CD4-positive, CD25-positive, alpha-beta regulatory T cell (primary cell): Measurements from ENCODE around the gene AK1. TPM values are rescaled to one million over a fixed set of nuclear protein-coding genes. Genes with fewer than 3 reads are reported as not detected.

Source experiments
- ATAC-seq, 2 donors: fragments of 150-1000 bp; cut with Tn5 transposase; one replicate each; pipeline ENCODE4 v1.10.0; 2021; ENCODE audit warnings: low read depth in 2 of 2, moderate number of reproducible peaks in 2 of 2, moderate library complexity in 1 of 2
- DNase-seq, 3 donors: peaks; one replicate each; pipeline versions ENCODE4 v3.0.0 to v3.0.0-alpha.2; 2012 to 2022; ENCODE audit warnings: mixed read lengths in 1 of 3
- H3K27ac ChIP-seq: one replicate; pipeline ENCODE4 v1.7.0; 2013; ENCODE audit warnings: mild to moderate bottlenecking, low read length; ENCODE audit not compliant: insufficient read depth, poor library complexity, severe bottlenecking
- H3K27me3 ChIP-seq: one replicate; pipeline ENCODE4 v1.7.0; 2013; ENCODE audit warnings: low read length; ENCODE audit not compliant: control insufficient read depth, insufficient read depth
- H3K36me3 ChIP-seq: one replicate; pipeline ENCODE4 v1.7.0; 2013; ENCODE audit warnings: mild to moderate bottlenecking, low read length, moderate library complexity; ENCODE audit not compliant: control insufficient read depth, insufficient read depth
- H3K4me1 ChIP-seq: 2 replicates; pipeline ENCODE4 v1.7.0; 2013; ENCODE audit warnings: mild to moderate bottlenecking, low read length; ENCODE audit not compliant: insufficient read depth, control insufficient read depth, poor library complexity, severe bottlenecking
- H3K4me3 ChIP-seq: one replicate; pipeline ENCODE4 v1.7.0; 2013; ENCODE audit warnings: low read depth, mild to moderate bottlenecking, low read length, moderate library complexity
- H3K9me3 ChIP-seq, 2 experiments: 1 replicate in 1 of 2; 2 replicates in 1 of 2; pipeline ENCODE4 v1.7.0; 2013; ENCODE audit warnings: low read length in 2 of 2, mild to moderate bottlenecking in 1 of 2, moderate library complexity in 1 of 2; ENCODE audit not compliant: control insufficient read depth in 2 of 2
- H3K27ac Mint-ChIP-seq, 3 donors: one replicate each; pipeline ENCODE4 v1.8.0; 2020 to 2022; ENCODE audit warnings: mild to moderate bottlenecking in 3 of 3, mixed read lengths in 3 of 3, moderate library complexity in 2 of 3
- H3K27me3 Mint-ChIP-seq: one replicate; pipeline ENCODE4 v1.8.0; 2022; ENCODE audit warnings: mild to moderate bottlenecking, mixed read lengths
- H3K36me3 Mint-ChIP-seq: one replicate; pipeline ENCODE4 v1.8.0; 2020; ENCODE audit warnings: mixed read lengths
- H3K4me1 Mint-ChIP-seq, 4 donors: one replicate each; pipeline ENCODE4 v1.8.0; 2020 to 2022; ENCODE audit warnings: mixed read lengths in 4 of 4, mild to moderate bottlenecking in 1 of 4
- H3K4me3 Mint-ChIP-seq, 4 donors: one replicate each; pipeline ENCODE4 v1.8.0; 2020 to 2022; ENCODE audit warnings: mild to moderate bottlenecking in 4 of 4, mixed read lengths in 4 of 4, moderate library complexity in 3 of 4
- H3K9me3 Mint-ChIP-seq, 7 donors: one replicate each; pipeline ENCODE4 v1.8.0; 2020 to 2022; ENCODE audit warnings: mixed read lengths in 7 of 7, mild to moderate bottlenecking in 3 of 7, moderate library complexity in 2 of 7
- polyA plus RNA-seq, 4 donors: library from polyadenylated mRNA; unstranded; fragments of 300-500 nt; fragmentation: Illumina TruSeq; gene quantifications; one replicate each; pipeline ENCODE4 v1.2.3, GENCODE V29; 2021
- total RNA-seq: library from RNA; stranded (reverse); gene quantifications from one replicate; pipeline ENCODE4 v1.2.3, GENCODE V29; 2022

The AK1 gene
- total and polyA plus RNA-seq, 5 donors from 2014 or later = 0.08 to 84.7 (median 0.29) TPM

DNA sequence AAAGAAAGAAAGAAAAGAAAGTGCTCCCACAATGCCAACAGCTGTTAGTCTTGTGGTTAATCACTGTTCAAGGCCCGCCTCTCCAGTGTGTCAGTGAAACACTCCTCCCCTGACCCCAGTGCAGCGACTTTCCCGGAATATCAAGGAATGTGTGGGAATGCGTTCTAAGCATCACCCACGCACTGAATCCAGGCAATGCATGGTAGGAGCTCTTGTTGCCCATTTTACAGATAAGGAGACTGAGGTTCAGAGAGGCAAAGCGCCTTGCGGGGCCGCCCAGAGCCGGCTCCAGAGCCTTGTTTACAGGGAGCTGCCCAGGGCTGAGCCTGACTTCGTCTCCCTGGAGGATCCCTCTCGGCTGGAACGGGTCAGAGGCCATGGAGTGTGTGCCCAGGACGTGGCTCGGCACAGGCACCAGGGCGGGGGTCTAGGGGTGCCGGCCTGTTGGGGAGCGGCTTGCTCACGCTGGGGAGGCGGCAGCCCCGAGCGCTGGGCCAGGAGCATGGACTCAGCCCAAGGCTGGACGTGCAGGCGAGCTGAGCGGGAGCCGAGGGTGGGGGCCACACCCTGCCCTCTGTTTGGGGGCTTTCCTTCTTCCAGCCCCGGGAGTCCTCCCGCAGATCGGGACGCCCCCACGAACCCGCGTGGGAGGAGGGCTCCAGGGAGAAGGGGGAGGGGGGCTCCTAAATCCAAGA is 21.1 kb upstream of the AK1 start:
- Mint-ChIP-seq H3K27ac (peak overlapping the region; percentile 69 to 89 (median 85)), H3K4me3 (peak overlapping the region; percentile 89 to 93 (median 92)), H3K36me3 (peaks cover 30% of the 10 kb centered on the region), H3K9me3 (peaks cover 0 to 14% (median 0%) of the 10 kb centered on the region in 7 donors), H3K4me1 (peaks cover 0 to 55% (median 16%) of the 10 kb centered on the region in 4 donors), H3K27me3 (no peaks in the 10 kb centered on the region)
- Histone ChIP-seq H3K36me3 (peaks cover 27% of the 10 kb centered on the region), H3K4me1 (peaks cover 48% of the 10 kb centered on the region), H3K9me3 (peaks cover 6 to 23% of the 10 kb centered on the region in 2 experiments), H3K27me3 (no peaks in the 10 kb centered on the region), H3K27ac (peak overlapping the region; percentile 51), H3K4me3 (peak overlapping the region; percentile 30)
- DNase-seq (no peak), ATAC-seq (no peak)

DNA sequence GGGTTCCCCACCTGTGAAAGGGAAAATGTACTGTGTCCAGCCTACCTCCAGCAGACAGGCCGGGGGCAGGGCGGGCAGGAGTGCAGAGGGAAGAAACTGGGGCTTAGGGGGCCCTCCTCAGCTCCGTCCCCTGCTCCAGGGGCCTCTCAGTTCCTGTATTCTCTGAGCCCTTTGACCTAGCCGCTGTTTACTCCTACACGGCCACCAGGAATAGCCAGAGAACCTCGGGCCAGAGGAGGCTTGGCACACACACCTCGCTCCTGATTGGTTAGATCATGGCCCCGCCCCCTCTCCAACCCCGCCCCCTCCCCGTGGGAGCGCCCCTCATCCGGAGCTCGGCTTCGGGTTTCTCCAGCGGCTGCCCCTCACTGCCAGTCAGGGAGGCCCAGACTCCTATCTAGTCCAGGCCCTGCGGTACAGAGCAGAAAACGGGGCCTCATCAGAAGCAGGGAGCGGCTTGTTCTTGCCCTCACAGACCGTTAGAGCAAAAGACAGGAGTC is 19.8 kb upstream of the AK1 start:
- peaks cover 40% of the 10 kb centered on the region for H3K36me3 ChIP-seq
- H3K9me3 ChIP-seq = peaks cover 6 to 28% of the 10 kb centered on the region in 2 experiments
- Mint-ChIP-seq H3K4me3 (peak overlapping the region; percentile 65 to 92 (median 86)), H3K27me3 (no peaks in the 10 kb centered on the region), H3K27ac (no peak overlapping the region), H3K36me3 (peaks cover 43% of the 10 kb centered on the region), H3K9me3 (peaks cover 0 to 23% (median 0%) of the 10 kb centered on the region in 7 donors), H3K4me1 (peaks cover 4 to 57% (median 17%) of the 10 kb centered on the region in 4 donors)
- DNase-seq (no peak), ATAC-seq (no peak)
- H3K27ac ChIP-seq = peak overlapping the region; percentile 23
- peaks cover 37% of the 10 kb centered on the region for H3K4me1 ChIP-seq
- H3K4me3 ChIP-seq = no peak overlapping the region
- no peaks in the 10 kb centered on the region for H3K27me3 ChIP-seq

- H3K27ac ChIP-seq = peak overlapping the region; percentile 23
- peaks cover 43% of the 10 kb centered on the region for H3K36me3 ChIP-seq
- ATAC-seq (no peak), DNase-seq (no peak)
- H3K27me3 ChIP-seq = no peaks in the 10 kb centered on the region
- H3K27me3 Mint-ChIP-seq = no peaks in the 10 kb centered on the region
- no peak overlapping the region for H3K4me3 ChIP-seq
- peak overlapping the region in 3 of 4 donors; percentile 23 to 78 (median 29) for H3K4me3 Mint-ChIP-seq
- peaks cover 6 to 51% (median 15%) of the 10 kb centered on the region in 4 donors for H3K4me1 Mint-ChIP-seq
- H3K36me3 Mint-ChIP-seq = peaks cover 44% of the 10 kb centered on the region
- H3K9me3 Mint-ChIP-seq = peaks cover 0 to 23% (median 0%) of the 10 kb centered on the region in 7 donors
- H3K4me1 ChIP-seq = peaks cover 31% of the 10 kb centered on the region
- peak overlapping the region in 2 of 3 donors; percentile 62 to 77 for H3K27ac Mint-ChIP-seq
- H3K9me3 ChIP-seq = peaks cover 6 to 28% of the 10 kb centered on the region in 2 experiments
These were observed 19.1 kb upstream of the AK1 start for GRCh38 chr9:127896395-127897192.

DNA sequence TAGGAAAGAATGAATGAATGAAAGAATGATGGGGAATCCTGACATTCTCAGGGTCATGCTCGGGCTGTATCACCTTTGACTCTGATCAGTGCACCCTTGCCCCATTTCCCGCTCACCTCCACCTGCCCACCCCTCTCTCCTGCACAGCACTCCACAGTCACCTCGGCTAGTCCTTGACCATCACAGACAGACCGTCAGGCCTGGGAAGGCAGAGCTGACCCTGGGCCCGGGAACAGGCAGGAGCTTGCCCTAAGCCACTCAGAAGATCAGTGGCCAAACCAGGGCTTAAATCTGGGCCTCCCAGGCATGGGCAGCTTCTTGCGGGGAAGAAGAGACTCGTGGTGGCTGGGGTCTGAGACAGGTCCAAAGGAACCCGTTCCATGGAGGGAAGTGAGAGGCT is 18.3 kb upstream of the AK1 start:
- H3K9me3 Mint-ChIP-seq = peaks cover 0 to 23% (median 0%) of the 10 kb centered on the region in 7 donors
- H3K4me1 Mint-ChIP-seq = peaks cover 6 to 49% (median 11%) of the 10 kb centered on the region in 4 donors
- ATAC-seq (no peak), DNase-seq (no peak)
- H3K9me3 ChIP-seq = peaks cover 6 to 28% of the 10 kb centered on the region in 2 experiments
- peaks cover 46% of the 10 kb centered on the region for H3K36me3 ChIP-seq
- peaks cover 44% of the 10 kb centered on the region for H3K36me3 Mint-ChIP-seq
- H3K27me3 ChIP-seq = no peaks in the 10 kb centered on the region
- H3K27ac Mint-ChIP-seq = peak overlapping the region in 1 of 3 donors; percentile 38
- peaks cover 30% of the 10 kb centered on the region for H3K4me1 ChIP-seq
- no peak overlapping the region for H3K27ac ChIP-seq
- no peak overlapping the region for H3K4me3 ChIP-seq
- no peaks in the 10 kb centered on the region for H3K27me3 Mint-ChIP-seq
- H3K4me3 Mint-ChIP-seq = peak overlapping the region in 2 of 4 donors; percentile 33 to 78

- H3K36me3 Mint-ChIP-seq = peaks cover 50% of the 10 kb centered on the region
These were observed 15.9 kb upstream of the AK1 start for GRCh38 chr9:127893392-127893791.

DNA sequence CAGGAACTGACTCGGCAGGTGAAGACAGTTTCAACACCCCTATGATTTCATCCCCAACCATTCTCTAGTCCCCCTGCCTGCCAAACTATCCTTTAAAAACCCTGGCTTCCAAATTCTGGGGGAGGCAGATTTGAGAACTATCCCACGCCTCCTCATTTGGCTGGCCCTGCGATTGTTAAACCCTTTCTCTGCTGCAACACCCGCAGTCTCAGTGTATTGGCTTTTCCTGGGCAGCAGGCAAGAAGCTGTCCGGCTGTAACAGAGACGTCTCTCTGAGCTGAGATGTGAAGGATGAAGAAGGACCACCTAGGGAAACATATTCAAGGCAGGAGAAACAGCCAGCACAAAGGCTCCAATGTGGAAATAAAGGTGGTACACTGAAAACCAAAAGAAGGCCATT is 15.4 kb upstream of the AK1 start:
- H3K27me3 ChIP-seq = no peaks in the 10 kb centered on the region
- peak overlapping the region in 1 of 4 donors; percentile 73 for H3K4me3 Mint-ChIP-seq
- no peaks in the 10 kb centered on the region for H3K27me3 Mint-ChIP-seq
- H3K9me3 ChIP-seq = peaks cover 6 to 28% of the 10 kb centered on the region in 2 experiments
- H3K27ac Mint-ChIP-seq = peak overlapping the region in 2 of 3 donors; percentile 60 to 70
- peaks cover 61% of the 10 kb centered on the region for H3K36me3 ChIP-seq
- peaks cover 0 to 23% (median 0%) of the 10 kb centered on the region in 7 donors for H3K9me3 Mint-ChIP-seq
- ATAC-seq (no peak), DNase-seq (no peak)
- no peak overlapping the region for H3K4me3 ChIP-seq
- peaks cover 4 to 38% (median 11%) of the 10 kb centered on the region in 4 donors for H3K4me1 Mint-ChIP-seq
- peaks cover 51% of the 10 kb centered on the region for H3K36me3 Mint-ChIP-seq
- peaks cover 11% of the 10 kb centered on the region for H3K4me1 ChIP-seq
- H3K27ac ChIP-seq = no peak overlapping the region

More at GRCh38 chr9:127893392-127893791, 15.9 kb upstream of the AK1 start:
- H3K27me3 Mint-ChIP-seq = no peaks in the 10 kb centered on the region
- peaks cover 60% of the 10 kb centered on the region for H3K36me3 ChIP-seq
- no peak overlapping the region for H3K27ac Mint-ChIP-seq
- peaks cover 6 to 28% of the 10 kb centered on the region in 2 experiments for H3K9me3 ChIP-seq
- H3K4me1 ChIP-seq = peaks cover 16% of the 10 kb centered on the region
- H3K9me3 Mint-ChIP-seq = peaks cover 0 to 23% (median 0%) of the 10 kb centered on the region in 7 donors
- peak overlapping the region in 1 of 4 donors; percentile 60 for H3K4me3 Mint-ChIP-seq
- ATAC-seq (no peak), DNase-seq (no peak)
- no peaks in the 10 kb centered on the region for H3K27me3 ChIP-seq
- no peak overlapping the region for H3K27ac ChIP-seq
- H3K4me3 ChIP-seq = no peak overlapping the region
- H3K4me1 Mint-ChIP-seq = peaks cover 5 to 42% (median 10%) of the 10 kb centered on the region in 4 donors

DNA sequence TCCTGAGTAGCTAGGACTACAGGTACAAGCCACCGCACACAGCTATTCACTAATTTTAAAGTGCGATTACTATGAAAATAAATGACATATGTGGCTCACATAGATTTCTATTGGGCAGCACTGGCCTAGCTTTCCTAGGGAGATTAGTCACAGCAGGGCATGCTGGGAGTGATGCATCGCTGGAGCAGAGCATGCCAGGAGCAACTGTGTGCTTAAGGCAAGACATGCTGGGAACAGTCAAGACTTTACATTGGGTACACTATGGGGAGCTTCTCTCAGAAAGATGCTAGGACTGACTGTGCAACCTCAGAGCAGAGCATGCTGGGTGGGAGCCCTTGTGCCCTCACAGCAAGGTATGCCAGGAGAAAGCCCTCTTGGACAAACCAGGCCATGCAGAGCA is 12.6 kb upstream of the AK1 start:
- no peak overlapping the region for H3K27ac ChIP-seq
- peaks cover 3% of the 10 kb centered on the region for H3K4me1 ChIP-seq
- H3K36me3 Mint-ChIP-seq = peaks cover 53% of the 10 kb centered on the region
- no peak overlapping the region for H3K4me3 Mint-ChIP-seq
- no peaks in the 10 kb centered on the region for H3K27me3 ChIP-seq
- peaks cover 77% of the 10 kb centered on the region for H3K36me3 ChIP-seq
- ATAC-seq (no peak), DNase-seq (no peak)
- H3K4me3 ChIP-seq = no peak overlapping the region
- H3K9me3 ChIP-seq = peaks cover 3 to 20% of the 10 kb centered on the region in 2 experiments
- H3K27ac Mint-ChIP-seq = no peak overlapping the region
- no peaks in the 10 kb centered on the region for H3K27me3 Mint-ChIP-seq
- H3K4me1 Mint-ChIP-seq = peaks cover 6 to 24% (median 11%) of the 10 kb centered on the region in 4 donors
- peaks cover 0 to 18% (median 0%) of the 10 kb centered on the region in 7 donors for H3K9me3 Mint-ChIP-seq
